HepG2 (cell line): Measurements from ENCODE around the gene SNX19. TPM values are rescaled to one million over a fixed set of nuclear protein-coding genes. Genes with fewer than 3 reads are reported as not detected.

Experiments used
- AFF4 ChIP-seq: sonication (generic); formaldehyde crosslinking; IDR thresholded peaks from 2 replicates; pipeline ENCODE4 v1.4.0; 2020; ENCODE audit warnings: missing genetic modification reagents
- ATRX ChIP-seq: sonication (generic); formaldehyde crosslinking; IDR thresholded peaks from 2 replicates; pipeline ENCODE4 v1.4.0; 2020; ENCODE audit warnings: missing genetic modification reagents, borderline replicate concordance
- BRCA1 ChIP-seq: sonication (generic); formaldehyde crosslinking; IDR thresholded peaks from 2 replicates; pipeline ENCODE4 v1.4.0; 2020; ENCODE audit warnings: missing genetic modification reagents
- CCAR2 ChIP-seq: fragments of 200-400 bp; formaldehyde crosslinking; optimal IDR thresholded peaks from 2 replicates; pipeline ENCODE3; 2018; ENCODE audit warnings: low read depth, mild to moderate bottlenecking, low read length, moderate library complexity
- CHD2 ChIP-seq: IDR thresholded peaks from 2 replicates; pipeline ENCODE4 v1.6.1; 2011; ENCODE audit warnings: low read depth, low read length, improper control_type of control experiment
- DZIP1 ChIP-seq: sonication (generic); formaldehyde crosslinking; IDR thresholded peaks from 2 replicates; pipeline ENCODE4 v1.5.0; 2020; ENCODE audit warnings: mild to moderate bottlenecking, missing genetic modification reagents
- ELK4 ChIP-seq: sonication (generic); formaldehyde crosslinking; IDR thresholded peaks from 2 replicates; pipeline ENCODE4 v1.9.0; 2021; ENCODE audit warnings: missing genetic modification reagents, borderline replicate concordance
- FLYWCH1 ChIP-seq: sonication (generic); formaldehyde crosslinking; IDR thresholded peaks from 2 replicates; pipeline ENCODE4 v1.8.1; 2023; ENCODE audit warnings: mild to moderate bottlenecking, missing genetic modification reagents
- MAX ChIP-seq: IDR thresholded peaks from 2 replicates; pipeline ENCODE4 v1.6.1; 2012; ENCODE audit warnings: inconsistent platforms
- MED1 ChIP-seq: sonication (generic); formaldehyde crosslinking; IDR thresholded peaks from 2 replicates; pipeline ENCODE4 v1.4.0; 2020; ENCODE audit warnings: missing genetic modification reagents
- MTF1 ChIP-seq: sonication (generic); formaldehyde crosslinking; IDR thresholded peaks from 2 replicates; pipeline ENCODE4 v1.5.0; 2020; ENCODE audit warnings: missing genetic modification reagents
- PBX3 ChIP-seq: sonication (generic); formaldehyde crosslinking; IDR thresholded peaks from 2 replicates; pipeline ENCODE4 v1.8.1; 2023; ENCODE audit warnings: missing genetic modification reagents, inconsistent platforms, borderline replicate concordance
- ZFP91 ChIP-seq: sonication (generic); formaldehyde crosslinking; IDR thresholded peaks from 2 replicates; pipeline ENCODE4 v1.9.0; 2022; ENCODE audit warnings: missing genetic modification reagents, mild to moderate bottlenecking, borderline replicate concordance
- ZMAT5 ChIP-seq: sonication (generic); formaldehyde crosslinking; IDR thresholded peaks from 2 replicates; pipeline ENCODE4 v1.5.0; 2020; ENCODE audit warnings: mild to moderate bottlenecking, low read depth, missing genetic modification reagents, borderline replicate concordance
- ZNF207 ChIP-seq: fragments of 450-650 bp; IDR thresholded peaks from 2 replicates; pipeline ENCODE4 v1.6.1; 2016; ENCODE audit warnings: antibody characterized with exemption, borderline replicate concordance
- ZNF468 ChIP-seq: sonication (generic); formaldehyde crosslinking; IDR thresholded peaks from 2 replicates; pipeline ENCODE4 v1.8.0; 2022; ENCODE audit warnings: mild to moderate bottlenecking, moderate library complexity, missing genetic modification reagents
- ZNF547 ChIP-seq: sonication (generic); formaldehyde crosslinking; IDR thresholded peaks from 2 replicates; pipeline ENCODE4 v1.5.1; 2020; ENCODE audit warnings: mild to moderate bottlenecking, missing genetic modification reagents
- polyA plus RNA-seq, 8 experiments: library from polyadenylated mRNA; depleted of rRNA in 3 of 8; stranded (reverse) in 7 of 8; unstranded in 1 of 8; fragments of >200 nt; fragmentation: Illumina TruSeq in 4 of 8; extraction: Trizol in 4 of 8; gene quantifications; 2 replicates each; pipeline versions ENCODE4 v1.2.1 to v1.2.3, GENCODE V29; 2011 to 2016; ENCODE audit warnings: low read depth in 4 of 8, missing spikeins in 1 of 8, mixed read lengths in 1 of 8; ENCODE audit not compliant: insufficient read depth in 1 of 8
- total RNA-seq, 5 experiments: library from RNA; depleted of rRNA; stranded (reverse); fragments of >200 nt; fragmentation: Illumina TruSeq; extraction: Trizol; gene quantifications; 2 replicates each; pipeline ENCODE4 v1.2.3, GENCODE V29; 2016; ENCODE audit warnings: low read depth in 1 of 5

SNX19 gene
- total and polyA plus RNA-seq, 2 of the 13 experiments (the other 11 are each of a cell fraction or from before 2014, with no cell fraction given) = 0.13 to 0.27 TPM

GRCh38 chr11:130865774-130866114, 50.5 kb downstream of the SNX19 start (continued):
- no peak for TF ChIP-seq DZIP1 (CRISPR knock-in tag)
- no peak; the same call in 1 of the 2 replicates for TF ChIP-seq MED1 (CRISPR knock-in tag)
- TF ChIP-seq PBX3 = no peak
- TF ChIP-seq ZNF468 (CRISPR knock-in tag) = no peak
- TF ChIP-seq ELK4 (CRISPR knock-in tag) = no peak
- no peak for TF ChIP-seq CCAR2
- peak; percentile 78 for TF ChIP-seq MAX
- no peak for TF ChIP-seq AFF4
- TF ChIP-seq ZNF547 (CRISPR knock-in tag) = no peak
- no peak for TF ChIP-seq ATRX (CRISPR knock-in tag)
- TF ChIP-seq ZNF207 = no peak
- TF ChIP-seq MTF1 (CRISPR knock-in tag) = no peak
- TF ChIP-seq CHD2 = no peak
- TF ChIP-seq ZMAT5 (CRISPR knock-in tag) = no peak
- no peak for TF ChIP-seq ZFP91 (CRISPR knock-in tag)
- no peak for TF ChIP-seq BRCA1 (CRISPR knock-in tag)
- TF ChIP-seq FLYWCH1 (CRISPR knock-in tag) = no peak
